ENCODE measurements around the gene R3HDM2. TPM values are rescaled to one million over a fixed set of nuclear protein-coding genes. Genes with fewer than 3 reads are reported as not detected.

Gene R3HDM2
- total and polyA plus RNA-seq, 4 experiments from 2014 or later: 3.9 to 132 (median 71.5) TPM

GRCh38 chr12:57213763-57214397 lies 217.0 kb downstream of the R3HDM2 start:
- peak overlapping the region in 5 of 8 donors; percentile 27 to 86 (median 65) for H3K4me3 Mint-ChIP-seq
- Histone ChIP-seq H3K4me3 (ENCODE audit: low read length in 2 of 2) (no peak overlapping the region), H3K9me3 (ENCODE audit: control insufficient read depth in 1 of 2, low read length in 2 of 2) (no peaks in the 10 kb centered on the region), H3K27me3 (ENCODE audit: insufficient read depth, low read length) (peaks cover 43% of the 10 kb centered on the region), H3K27ac (ENCODE audit: low read depth, low read length) (no peak overlapping the region), H3K4me1 (ENCODE audit: insufficient read depth, low read length) (peaks cover 42% of the 10 kb centered on the region), H3K36me3 (ENCODE audit: insufficient read depth, low read length) (no peaks in the 10 kb centered on the region)
- ChIA-PET CTCF (ENCODE audit: partially characterized antibody) (interaction anchor here (0.7 to 10.8 kb wide), 30 partner anchors 8 to 472 kb away, joined by 3 to 415 read pairs (median 4); partner anchors contain the start of genes SHMT2 and STAC3), POLR2A (ENCODE audit: partially characterized antibody) (interaction anchor here (0.8 to 8.0 kb wide), 4 partner anchors 11 to 27 kb away, joined by 3 to 86 read pairs (median 6); partner anchors contain the start of gene SHMT2)
- peaks cover 0 to 2% (median 0%) of the 10 kb centered on the region in 8 donors for H3K9me3 Mint-ChIP-seq
- H3K27me3 Mint-ChIP-seq: peaks cover 35 to 42% of the 10 kb centered on the region in 2 donors
- intact Hi-C loops (cut with micrococcal nuclease): loop anchor here (1.0 kb wide), 3 partner anchors 11 to 29 kb away; no protein-coding TSS in a partner anchor
- no peak for DNase-seq
- H3K4me1 Mint-ChIP-seq: peaks cover 27 to 56% (median 30%) of the 10 kb centered on the region in 4 donors
- no peaks in the 10 kb centered on the region for H3K36me3 Mint-ChIP-seq
- H3K27ac Mint-ChIP-seq: peak overlapping the region in 3 of 7 donors; percentile 4 to 88 (median 71)

- Mint-ChIP-seq H3K27ac (peak overlapping the region in 5 of 7 donors; percentile 14 to 88 (median 71)), H3K9me3 (peaks cover 0 to 2% (median 0%) of the 10 kb centered on the region in 8 donors), H3K4me1 (peaks cover 27 to 49% (median 30%) of the 10 kb centered on the region in 4 donors), H3K27me3 (peaks cover 29 to 35% of the 10 kb centered on the region in 2 donors), H3K4me3 (peak overlapping the region in 5 of 8 donors; percentile 39 to 76 (median 49)), H3K36me3 (no peaks in the 10 kb centered on the region)
- intact Hi-C loops (cut with micrococcal nuclease): loop anchor here (1.0 kb wide), 2 partner anchors 26 to 30 kb away; no protein-coding TSS in a partner anchor
- Histone ChIP-seq H3K9me3 (ENCODE audit: control insufficient read depth in 1 of 2, low read length in 2 of 2) (no peaks in the 10 kb centered on the region), H3K27ac (ENCODE audit: low read depth, low read length) (no peak overlapping the region), H3K4me1 (ENCODE audit: insufficient read depth, low read length) (peaks cover 40% of the 10 kb centered on the region), H3K4me3 (ENCODE audit: low read length in 2 of 2) (no peak overlapping the region), H3K36me3 (ENCODE audit: insufficient read depth, low read length) (no peaks in the 10 kb centered on the region), H3K27me3 (ENCODE audit: insufficient read depth, low read length) (peaks cover 38% of the 10 kb centered on the region)
- CTCF ChIA-PET (ENCODE audit: partially characterized antibody): interaction anchor here (0.8 to 10.8 kb wide), 17 partner anchors 9 to 459 kb away, joined by 3 to 415 read pairs (median 4); partner anchors contain the start of gene SHMT2
- POLR2A ChIA-PET (ENCODE audit: partially characterized antibody): interaction anchor here (0.8 to 8.0 kb wide), 4 partner anchors 11 to 488 kb away, joined by 3 to 86 read pairs (median 6); partner anchors contain the start of genes NACA and SHMT2
- DNase-seq: peak; percentile 79 to 83 (median 82)
Observed at GRCh38 chr12:57213058-57213715, 217.7 kb downstream of the R3HDM2 start.

- Histone ChIP-seq H3K36me3 (ENCODE audit: insufficient read depth, low read length) (no peaks in the 10 kb centered on the region), H3K27me3 (ENCODE audit: insufficient read depth, low read length) (peaks cover 32% of the 10 kb centered on the region), H3K9me3 (ENCODE audit: control insufficient read depth in 1 of 2, low read length in 2 of 2) (no peaks in the 10 kb centered on the region), H3K4me3 (ENCODE audit: low read length in 2 of 2) (no peak overlapping the region), H3K27ac (ENCODE audit: low read depth, low read length) (no peak overlapping the region), H3K4me1 (ENCODE audit: insufficient read depth, low read length) (peaks cover 35% of the 10 kb centered on the region)
- intact Hi-C loops (cut with micrococcal nuclease): loop anchor here (1.0 kb wide), 2 partner anchors 27 to 31 kb away; no protein-coding TSS in a partner anchor
- peak overlapping the region in 2 of 7 donors; percentile 4 to 88 for H3K27ac Mint-ChIP-seq
- H3K4me1 Mint-ChIP-seq: peaks cover 26 to 44% (median 30%) of the 10 kb centered on the region in 4 donors
- H3K36me3 Mint-ChIP-seq: no peaks in the 10 kb centered on the region
- peaks cover 0 to 2% (median 0%) of the 10 kb centered on the region in 8 donors for H3K9me3 Mint-ChIP-seq
- CTCF ChIA-PET (ENCODE audit: partially characterized antibody): interaction anchor here (1.1 to 10.8 kb wide), 6 partner anchors 9 to 88 kb away, joined by 3 to 415 read pairs (median 8); partner anchors contain the start of gene SHMT2
- H3K27me3 Mint-ChIP-seq: peaks cover 26 to 31% of the 10 kb centered on the region in 2 donors
- POLR2A ChIA-PET (ENCODE audit: partially characterized antibody): interaction anchor here (1.1 to 8.0 kb wide), 2 partner anchors 29 to 487 kb away, joined by 3 to 86 read pairs; partner anchors contain the start of gene NACA
- no peak for DNase-seq
- peak overlapping the region in 1 of 8 donors; percentile 48 for H3K4me3 Mint-ChIP-seq
Observed at GRCh38 chr12:57212701-57213057, 218.2 kb downstream of the R3HDM2 start.

GRCh38 chr12:57211791-57212700 lies 218.8 kb downstream of the R3HDM2 start:
- Histone ChIP-seq H3K27ac (ENCODE audit: low read depth, low read length) (no peak overlapping the region), H3K9me3 (ENCODE audit: control insufficient read depth in 1 of 2, low read length in 2 of 2) (no peaks in the 10 kb centered on the region), H3K27me3 (ENCODE audit: insufficient read depth, low read length) (peaks cover 27% of the 10 kb centered on the region), H3K4me3 (ENCODE audit: low read length in 2 of 2) (no peak overlapping the region), H3K4me1 (ENCODE audit: insufficient read depth, low read length) (peaks cover 29% of the 10 kb centered on the region), H3K36me3 (ENCODE audit: insufficient read depth, low read length) (no peaks in the 10 kb centered on the region)
- POLR2A ChIA-PET (ENCODE audit: partially characterized antibody): interaction anchor here (1.1 to 8.0 kb wide), 2 partner anchors 29 to 487 kb away, joined by 3 to 86 read pairs; partner anchors contain the start of gene NACA
- Mint-ChIP-seq H3K4me1 (peaks cover 20 to 37% (median 24%) of the 10 kb centered on the region in 4 donors), H3K27me3 (peaks cover 21 to 25% of the 10 kb centered on the region in 2 donors), H3K4me3 (no peak overlapping the region), H3K36me3 (no peaks in the 10 kb centered on the region), H3K9me3 (no peaks in the 10 kb centered on the region), H3K27ac (peak overlapping the region in 2 of 7 donors; percentile 29 to 88)
- intact Hi-C loops (cut with micrococcal nuclease): no loop called here
- no peak for DNase-seq
- CTCF ChIA-PET (ENCODE audit: partially characterized antibody): interaction anchor here (1.1 to 10.8 kb wide), 3 partner anchors 10 to 30 kb away, joined by 3 to 415 read pairs (median 157); partner anchors contain the start of gene SHMT2

GRCh38 chr12:57210926-57211692 lies 219.7 kb downstream of the R3HDM2 start:
- no peak overlapping the region for H3K27ac ChIP-seq (ENCODE audit: low read depth, low read length)
- POLR2A ChIA-PET (ENCODE audit: partially characterized antibody): no interaction called here
- H3K27me3 ChIP-seq (ENCODE audit: insufficient read depth, low read length): peaks cover 27% of the 10 kb centered on the region
- H3K4me3 ChIP-seq (ENCODE audit: low read length in 2 of 2): no peak overlapping the region
- H3K36me3 ChIP-seq (ENCODE audit: insufficient read depth, low read length): no peaks in the 10 kb centered on the region
- H3K4me1 ChIP-seq (ENCODE audit: insufficient read depth, low read length): peaks cover 25% of the 10 kb centered on the region
- Mint-ChIP-seq H3K36me3 (no peaks in the 10 kb centered on the region), H3K4me1 (peaks cover 20 to 35% (median 24%) of the 10 kb centered on the region in 4 donors), H3K4me3 (no peak overlapping the region), H3K27ac (no peak overlapping the region), H3K9me3 (no peaks in the 10 kb centered on the region), H3K27me3 (peaks cover 21 to 25% of the 10 kb centered on the region in 2 donors)
- intact Hi-C loops (cut with micrococcal nuclease): no loop called here
- H3K9me3 ChIP-seq (ENCODE audit: control insufficient read depth in 1 of 2, low read length in 2 of 2): no peaks in the 10 kb centered on the region
- no peak for DNase-seq
- CTCF ChIA-PET (ENCODE audit: partially characterized antibody): interaction anchor here (10.8 kb wide), 1 partner anchor 31 kb away, joined by 415 read pairs; a partner anchor contains a TSS

GRCh38 chr12:57210461-57210860 lies 220.4 kb downstream of the R3HDM2 start:
- no peak for DNase-seq
- Histone ChIP-seq H3K36me3 (ENCODE audit: insufficient read depth, low read length) (no peaks in the 10 kb centered on the region), H3K4me1 (ENCODE audit: insufficient read depth, low read length) (peaks cover 19% of the 10 kb centered on the region), H3K9me3 (ENCODE audit: control insufficient read depth in 1 of 2, low read length in 2 of 2) (no peaks in the 10 kb centered on the region), H3K27me3 (ENCODE audit: insufficient read depth, low read length) (peaks cover 21% of the 10 kb centered on the region), H3K27ac (ENCODE audit: low read depth, low read length) (no peak overlapping the region), H3K4me3 (ENCODE audit: low read length in 2 of 2) (no peak overlapping the region)
- H3K27me3 Mint-ChIP-seq: peaks cover 16 to 21% of the 10 kb centered on the region in 2 donors
- peaks cover 15 to 29% (median 19%) of the 10 kb centered on the region in 4 donors for H3K4me1 Mint-ChIP-seq
- CTCF ChIA-PET (ENCODE audit: partially characterized antibody): interaction anchor here (10.8 kb wide), 1 partner anchor 32 kb away, joined by 415 read pairs; a partner anchor contains a TSS
- H3K9me3 Mint-ChIP-seq: peaks cover 0 to 2% (median 0%) of the 10 kb centered on the region in 8 donors
- no peak overlapping the region for H3K27ac Mint-ChIP-seq
- no peak overlapping the region for H3K4me3 Mint-ChIP-seq
- intact Hi-C loops (cut with micrococcal nuclease): no loop called here
- H3K36me3 Mint-ChIP-seq: no peaks in the 10 kb centered on the region
- POLR2A ChIA-PET (ENCODE audit: partially characterized antibody): no interaction called here
